B cell (primary cell): ENCODE results near the gene UGT2A3. TPM values are rescaled to one million over a fixed set of nuclear protein-coding genes. Genes with fewer than 3 reads are reported as not detected.

ENCODE experiments used
- ATAC-seq: fragments of 200-7000 bp; cut with Tn5 transposase; one replicate; pipeline ENCODE4 v1.10.0; 2021; ENCODE audit warnings: low read depth, mild to moderate bottlenecking, moderate number of reproducible peaks, moderate library complexity
- CTCF ChIA-PET: fragments of 350-600 bp; sonication (Branson Sonifier 250); formaldehyde crosslinking; loops from one replicate; lab custom pipeline; 2021; ENCODE audit warnings: antibody characterized with exemption, inconsistent platforms; lab: Charles Lee
- POLR2A ChIA-PET: fragments of 350-600 bp; sonication (Branson Sonifier 250); formaldehyde crosslinking; loops from one replicate; lab custom pipeline; 2021; ENCODE audit warnings: antibody characterized with exemption; lab: Charles Lee
- DNase-seq: peaks from one replicate; pipeline ENCODE4 v3.0.0; 2013
- H2AFZ ChIP-seq: 2 replicates; pipeline ENCODE4 v1.6.1; 2012; ENCODE audit warnings: mild to moderate bottlenecking, low read depth, low read length; ENCODE audit not compliant: insufficient read depth, poor library complexity, severe bottlenecking
- H3K27ac ChIP-seq, 2 donors: 1 replicate in 1 of 2; 2 replicates in 1 of 2; pipeline ENCODE4 v1.5.1; 2012 to 2013; ENCODE audit warnings: low read length in 2 of 2, mild to moderate bottlenecking in 2 of 2, moderate library complexity in 1 of 2
- H3K27me3 ChIP-seq, 4 experiments: fragments of 200-600 bp in 1 of 4; sonication (generic) in 1 of 4; replicated peaks in 1 of 4; 1 replicate in 2 of 4; 2 replicates in 2 of 4; pipeline versions ENCODE4 v1.6.1 to v1.7.0; 2013 to 2016; ENCODE audit warnings: low read length in 3 of 4, mild to moderate bottlenecking in 2 of 4, mixed read lengths in 1 of 4, moderate library complexity in 1 of 4; ENCODE audit not compliant: insufficient read depth in 4 of 4, control insufficient read depth in 3 of 4; ENCODE audit errors: control extremely low read depth in 1 of 4
- H3K36me3 ChIP-seq, 2 experiments: replicated peaks in 1 of 2; 1 replicate in 1 of 2; 2 replicates in 1 of 2; pipeline versions ENCODE4 v1.6.1 to v1.7.1; 2013; ENCODE audit warnings: low read length in 1 of 2; ENCODE audit not compliant: insufficient read depth in 2 of 2, control insufficient read depth in 1 of 2; ENCODE audit errors: control extremely low read depth in 1 of 2, extremely low read depth in 1 of 2
- H3K4me1 ChIP-seq, 2 donors: fragments of 200-600 bp in 1 of 2; sonication (generic) in 1 of 2; 1 replicate in 1 of 2; 2 replicates in 1 of 2; pipeline versions ENCODE4 v1.5.1 to v1.6.1; 2013 to 2017; ENCODE audit warnings: low read length in 2 of 2; ENCODE audit not compliant: control insufficient read depth in 2 of 2, insufficient read depth in 2 of 2
- H3K4me2 ChIP-seq: replicated peaks from 2 replicates; pipeline ENCODE3; 2012; ENCODE audit warnings: mild to moderate bottlenecking, low read depth, low read length; ENCODE audit not compliant: poor library complexity, severe bottlenecking
- H3K4me3 ChIP-seq, 5 experiments: fragments of 200-600 bp in 1 of 5; sonication (generic) in 1 of 5; 1 replicate in 3 of 5; 2 replicates in 2 of 5; pipeline versions ENCODE4 v1.5.1 to v1.7.0; 2011 to 2016; ENCODE audit warnings: low read length in 4 of 5, mild to moderate bottlenecking in 4 of 5, low read depth in 2 of 5, control low read depth in 1 of 5, moderate library complexity in 1 of 5; ENCODE audit not compliant: insufficient read depth in 1 of 5; ENCODE audit errors: control extremely low read depth in 1 of 5, extremely low read depth in 1 of 5
- H3K79me2 ChIP-seq: fragments of 200-600 bp; sonication (generic); one replicate; pipeline ENCODE4 v1.6.0; 2016; ENCODE audit warnings: low read length; ENCODE audit not compliant: control insufficient read depth, insufficient read depth
- H3K9ac ChIP-seq: fragments of 200-600 bp; sonication (generic); 2 replicates; pipeline ENCODE4 v1.6.1; 2017; ENCODE audit warnings: mild to moderate bottlenecking, low read length, moderate library complexity
- H3K9me3 ChIP-seq, 3 donors: one replicate each; pipeline versions ENCODE4 v1.6.1 to v1.7.1; 2013; ENCODE audit warnings: low read length in 2 of 3; ENCODE audit not compliant: control insufficient read depth in 2 of 3, insufficient read depth in 1 of 3; ENCODE audit errors: control extremely low read depth in 1 of 3
- H4K20me1 ChIP-seq: 2 replicates; pipeline ENCODE4 v1.6.0; 2012; ENCODE audit warnings: mild to moderate bottlenecking, low read length; ENCODE audit not compliant: insufficient read depth, control insufficient read depth, poor library complexity, severe bottlenecking
- H3K27ac Mint-ChIP-seq: one replicate; pipeline ENCODE4 v1.8.0; 2021; ENCODE audit warnings: mixed read lengths
- H3K27me3 Mint-ChIP-seq: one replicate; pipeline ENCODE4 v1.8.0; 2021; ENCODE audit warnings: mixed read lengths
- H3K4me1 Mint-ChIP-seq: one replicate; pipeline ENCODE4 v1.8.0; 2021; ENCODE audit warnings: mixed read lengths
- H3K4me3 Mint-ChIP-seq: one replicate; pipeline ENCODE4 v1.8.0; 2021; ENCODE audit warnings: mixed read lengths
- H3K9me3 Mint-ChIP-seq: one replicate; pipeline ENCODE4 v1.8.0; 2022; ENCODE audit warnings: mixed read lengths; ENCODE audit not compliant: insufficient read depth
- EZH2 ChIP-seq: IDR thresholded peaks from 2 replicates; pipeline ENCODE4 v1.6.1; 2012; ENCODE audit warnings: borderline replicate concordance, low read depth, mild to moderate bottlenecking, moderate library complexity, low read length; ENCODE audit not compliant: insufficient read depth, poor library complexity, severe bottlenecking
- WGBS: methylation state at CpG from one replicate; pipeline ENCODE4 v1.1.5; 2013; ENCODE audit warnings: missing lambda C conversion rate; ENCODE audit not compliant: insufficient coverage; 5-methylcytosine and 5-hydroxymethylcytosine counted together
- intact Hi-C: fragments of 100-400 bp; cut with micrococcal nuclease; formaldehyde crosslinking; loops from one replicate; pipeline ENCODE4 v1.10.0; 2022
- polyA plus RNA-seq: library from polyadenylated mRNA; depleted of rRNA; stranded (reverse); fragments of >200 nt; gene quantifications from 2 replicates; pipeline ENCODE4 v1.2.3, GENCODE V29; 2012
- total RNA-seq, 2 donors: library from RNA; stranded (reverse); fragments of 120-200 nt in 1 of 2; gene quantifications; 1 replicate in 1 of 2; 2 replicates in 1 of 2; pipeline versions ENCODE4 v1.2.3 to v1.2.4, GENCODE V29; 2013 to 2022
- TF ChIP-seq, protein P1 (sequence below): fragments of 200-600 bp; IDR thresholded peaks from one replicate; pipeline ENCODE4 v1.8.0; 2022; ENCODE audit warnings: antibody characterized with exemption, mild to moderate bottlenecking

Gene UGT2A3
- total and polyA plus RNA-seq, 2 donors (not counting 1 experiment from before 2014, with no cell fraction given), result not detected

DNA sequence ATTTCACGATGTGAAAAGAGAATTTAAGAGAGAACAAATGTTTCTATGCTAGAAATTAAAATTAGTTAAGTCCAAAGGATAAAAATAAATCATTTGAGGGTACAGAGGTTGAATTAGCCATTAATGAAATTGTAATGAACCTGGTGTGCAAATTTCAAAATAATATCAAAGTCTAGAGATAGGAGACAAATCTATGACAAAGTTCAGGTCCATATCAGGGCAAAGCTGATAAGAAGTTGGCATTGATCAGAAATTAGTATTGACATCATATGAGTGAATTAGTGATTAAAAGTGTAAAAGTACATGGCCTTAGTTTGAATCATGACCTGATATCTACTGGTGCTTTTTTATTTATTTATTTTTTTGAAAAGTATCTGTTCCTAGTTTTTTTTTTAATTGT, 33.8 kb upstream of the UGT2A3 start:
- Mint-ChIP-seq H3K27ac (no peak overlapping the region), H3K27me3 (no peaks in the 10 kb centered on the region), H3K9me3 (no peaks in the 10 kb centered on the region), H3K4me1 (no peaks in the 10 kb centered on the region), H3K4me3 (no peak overlapping the region)
- Histone ChIP-seq H3K9ac (no peak overlapping the region), H3K27me3 (no peaks in the 10 kb centered on the region), H3K36me3 (no peaks in the 10 kb centered on the region), H3K9me3 (peaks cover 0 to 5% (median 0%) of the 10 kb centered on the region in 3 donors), H3K27ac (no peak overlapping the region), H4K20me1 (no peaks in the 10 kb centered on the region), H2AFZ (no peak overlapping the region), H3K4me2 (no peak overlapping the region), H3K79me2 (no peaks in the 10 kb centered on the region), H3K4me1 (no peaks in the 10 kb centered on the region), H3K4me3 (no peak overlapping the region)
- WGBS, result no CpG with 5 or more reads among the region's 1 CpG
- CTCF ChIA-PET, result no interaction called here
- TF ChIP-seq, protein P1, sequence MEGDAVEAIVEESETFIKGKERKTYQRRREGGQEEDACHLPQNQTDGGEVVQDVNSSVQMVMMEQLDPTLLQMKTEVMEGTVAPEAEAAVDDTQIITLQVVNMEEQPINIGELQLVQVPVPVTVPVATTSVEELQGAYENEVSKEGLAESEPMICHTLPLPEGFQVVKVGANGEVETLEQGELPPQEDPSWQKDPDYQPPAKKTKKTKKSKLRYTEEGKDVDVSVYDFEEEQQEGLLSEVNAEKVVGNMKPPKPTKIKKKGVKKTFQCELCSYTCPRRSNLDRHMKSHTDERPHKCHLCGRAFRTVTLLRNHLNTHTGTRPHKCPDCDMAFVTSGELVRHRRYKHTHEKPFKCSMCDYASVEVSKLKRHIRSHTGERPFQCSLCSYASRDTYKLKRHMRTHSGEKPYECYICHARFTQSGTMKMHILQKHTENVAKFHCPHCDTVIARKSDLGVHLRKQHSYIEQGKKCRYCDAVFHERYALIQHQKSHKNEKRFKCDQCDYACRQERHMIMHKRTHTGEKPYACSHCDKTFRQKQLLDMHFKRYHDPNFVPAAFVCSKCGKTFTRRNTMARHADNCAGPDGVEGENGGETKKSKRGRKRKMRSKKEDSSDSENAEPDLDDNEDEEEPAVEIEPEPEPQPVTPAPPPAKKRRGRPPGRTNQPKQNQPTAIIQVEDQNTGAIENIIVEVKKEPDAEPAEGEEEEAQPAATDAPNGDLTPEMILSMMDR, result no peak
- no peak for TF ChIP-seq EZH2
- POLR2A ChIA-PET, result no interaction called here
- DNase-seq (no peak), ATAC-seq (no peak)
- intact Hi-C loops, result no loop called here

DNA sequence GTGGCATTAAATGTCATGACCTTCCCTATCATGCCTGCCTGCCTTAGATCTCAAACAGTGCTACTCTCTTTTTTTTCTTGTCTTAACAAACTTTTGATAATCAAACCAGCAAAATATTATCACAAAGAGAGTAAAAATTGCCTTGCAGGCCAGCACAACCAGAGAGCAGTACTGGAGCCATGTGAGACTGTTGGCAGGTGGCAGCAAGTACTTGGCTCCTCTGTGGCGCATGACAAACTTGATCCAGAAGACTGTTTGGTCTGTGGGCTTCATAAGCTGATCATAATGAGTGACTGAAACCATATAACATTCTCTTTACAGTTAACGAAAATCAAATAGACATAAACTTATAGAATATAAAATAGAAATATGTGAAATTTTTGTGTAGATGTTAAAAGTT, 33.3 kb upstream of the UGT2A3 start:
- no peak overlapping the region for H3K27ac ChIP-seq
- TF ChIP-seq, protein P1, result no peak
- TF ChIP-seq EZH2, result no peak
- no peak overlapping the region for H3K9ac ChIP-seq
- no peaks in the 10 kb centered on the region for H3K36me3 ChIP-seq
- no peaks in the 10 kb centered on the region for H3K9me3 Mint-ChIP-seq
- H3K4me1 Mint-ChIP-seq, result no peaks in the 10 kb centered on the region
- no peak overlapping the region for H2AFZ ChIP-seq
- no peaks in the 10 kb centered on the region for H3K4me1 ChIP-seq
- POLR2A ChIA-PET, result no interaction called here
- DNase-seq, result no peak
- no peaks in the 10 kb centered on the region for H3K27me3 ChIP-seq
- no peak overlapping the region for H3K4me3 ChIP-seq
- peaks cover 0 to 5% (median 0%) of the 10 kb centered on the region in 3 donors for H3K9me3 ChIP-seq
- H4K20me1 ChIP-seq, result no peaks in the 10 kb centered on the region
- whole genome bisulfite sequencing, result no CpG with 5 or more reads among the region's 2 CpGs
- no peak for ATAC-seq
- intact Hi-C loops, result no loop called here
- H3K27me3 Mint-ChIP-seq, result no peaks in the 10 kb centered on the region
- no peaks in the 10 kb centered on the region for H3K79me2 ChIP-seq
- H3K4me2 ChIP-seq, result no peak overlapping the region
- no peak overlapping the region for H3K27ac Mint-ChIP-seq
- H3K4me3 Mint-ChIP-seq, result no peak overlapping the region
- CTCF ChIA-PET, result no interaction called here
